DOHH2 (cell line): ENCODE data around the gene PAIP2.
A peak's percentile ranks its signal among the peaks of the same experiment; 100 is the strongest.

Experiments
- H3F3A ChIP-seq: fragments of 200-600 bp; sonication (generic), shearing (Covaris generic); 2 replicates; pipeline ENCODE4 v1.6.0; 2016; ENCODE audit warnings: antibody characterized with exemption, mild to moderate bottlenecking; ENCODE audit not compliant: control insufficient read depth, insufficient read depth
- H3K27ac ChIP-seq: fragments of 200-600 bp; sonication (generic); 2 replicates; pipeline ENCODE4 v1.5.1; 2014; ENCODE audit warnings: low read depth, mild to moderate bottlenecking, low read length, moderate library complexity
- H3K27me3 ChIP-seq: fragments of 200-600 bp; sonication (generic); 2 replicates; pipeline ENCODE4 v1.6.1; 2014; ENCODE audit warnings: mild to moderate bottlenecking, low read length, mixed read lengths; ENCODE audit not compliant: control insufficient read depth
- H3K36me3 ChIP-seq: fragments of 200-600 bp; sonication (generic); 2 replicates; pipeline ENCODE4 v1.6.1; 2014; ENCODE audit warnings: mild to moderate bottlenecking, low read length, moderate library complexity, mixed read lengths; ENCODE audit not compliant: control insufficient read depth
- H3K4me1 ChIP-seq: fragments of 200-600 bp; sonication (generic); 2 replicates; pipeline ENCODE4 v1.6.1; 2014; ENCODE audit warnings: mild to moderate bottlenecking, low read length, mixed read lengths; ENCODE audit not compliant: control insufficient read depth
- H3K4me2 ChIP-seq: fragments of 200-600 bp; sonication (generic); 2 replicates; pipeline ENCODE4 v1.6.0; 2014; ENCODE audit warnings: mild to moderate bottlenecking, low read length, moderate library complexity
- H3K4me3 ChIP-seq: fragments of 200-600 bp; sonication (generic); 2 replicates; pipeline ENCODE4 v1.5.1; 2014; ENCODE audit warnings: mild to moderate bottlenecking, low read length, mixed read lengths
- H3K79me2 ChIP-seq: fragments of 200-600 bp; sonication (generic); 2 replicates; pipeline ENCODE4 v1.6.1; 2014; ENCODE audit warnings: mild to moderate bottlenecking, low read length, mixed read lengths; ENCODE audit not compliant: control insufficient read depth
- H3K9me2 ChIP-seq: fragments of 200-600 bp; sonication (generic); replicated peaks from 2 replicates; pipeline ENCODE4 v1.6.1; 2014; ENCODE audit warnings: mild to moderate bottlenecking, low read length, mixed read lengths; ENCODE audit not compliant: control insufficient read depth
- H3K9me3 ChIP-seq: fragments of 200-600 bp; sonication (generic); 2 replicates; pipeline ENCODE4 v1.6.1; 2014; ENCODE audit warnings: antibody characterized with exemption, low read length, mixed read lengths; ENCODE audit not compliant: control insufficient read depth, insufficient read depth
- H4K20me1 ChIP-seq: fragments of 200-600 bp; sonication (generic); 2 replicates; pipeline ENCODE4 v1.6.0; 2014; ENCODE audit warnings: low read depth, mild to moderate bottlenecking, antibody characterized with exemption, low read length, moderate library complexity; ENCODE audit not compliant: control insufficient read depth, insufficient read depth
- CTCF ChIP-seq: fragments of 200-600 bp; sonication (generic); IDR thresholded peaks from one replicate; pipeline ENCODE4 v1.5.1; 2014; ENCODE audit warnings: antibody characterized with exemption, mild to moderate bottlenecking, low read depth, low read length; ENCODE audit not compliant: poor library complexity, severe bottlenecking
- EZH2phosphoT487 ChIP-seq: fragments of 200-600 bp; sonication (generic); IDR thresholded peaks from 2 replicates; pipeline ENCODE4 v1.6.1; 2017; ENCODE audit warnings: borderline replicate concordance, mild to moderate bottlenecking, antibody characterized with exemption, low read length, moderate library complexity, mixed read lengths

The PAIP2 gene

GRCh38 chr5:139382807-139383206 is 41.2 kb downstream of the PAIP2 start:
- no peaks in the 10 kb centered on the region for H3K27me3 ChIP-seq
- no peak overlapping the region for H3K4me3 ChIP-seq
- peaks cover 31% of the 10 kb centered on the region for H3K36me3 ChIP-seq
- H3K9me3 ChIP-seq: no peaks in the 10 kb centered on the region
- H3K27ac ChIP-seq: peak overlapping the region; percentile 17; the same call in 1 of the 2 replicates
- H3K4me1 ChIP-seq: peaks cover 60% of the 10 kb centered on the region
- H3K9me2 ChIP-seq: no peaks in the 10 kb centered on the region
- no peaks in the 10 kb centered on the region; the same call in 1 of the 2 replicates for H4K20me1 ChIP-seq
- peaks cover 18% of the 10 kb centered on the region for H3K79me2 ChIP-seq
- TF ChIP-seq CTCF: no peak
- H3K4me2 ChIP-seq: peak overlapping the region; percentile 29; the same call in 1 of the 2 replicates
- H3F3A ChIP-seq: peaks cover 45% of the 10 kb centered on the region

- TF ChIP-seq EZH2phosphoT487 (no peak), CTCF (no peak)
- Histone ChIP-seq H3F3A (peaks cover 48% of the 10 kb centered on the region), H3K9me3 (no peaks in the 10 kb centered on the region), H3K36me3 (peaks cover 37% of the 10 kb centered on the region), H4K20me1 (no peaks in the 10 kb centered on the region; the same call in 1 of the 2 replicates), H3K4me1 (peaks cover 64% of the 10 kb centered on the region), H3K27ac (peak within 1 kb of the TSS; percentile 99), H3K79me2 (peaks cover 24% of the 10 kb centered on the region), H3K27me3 (no peaks in the 10 kb centered on the region), H3K4me2 (peak within 1 kb of the TSS; percentile 99), H3K9me2 (no peaks in the 10 kb centered on the region), H3K4me3 (peak within 1 kb of the TSS; percentile 99; the same call in 1 of the 2 replicates)
Measured at GRCh38 chr5:139383275-139383992, 41.8 kb downstream of the PAIP2 start, which contains the start of gene SLC23A1. TSS of gene SLC23A1 (minus strand) at chr5:139383297. CDS start at chr5:139383253, 44 bp downstream.

- TF ChIP-seq CTCF (no peak), EZH2phosphoT487 (no peak)
- Histone ChIP-seq H3K27me3 (no peaks in the 10 kb centered on the region), H4K20me1 (no peaks in the 10 kb centered on the region; the same call in 1 of the 2 replicates), H3K27ac (peak overlapping the region; percentile 99), H3K9me2 (no peaks in the 10 kb centered on the region), H3F3A (peaks cover 51% of the 10 kb centered on the region), H3K36me3 (peaks cover 43% of the 10 kb centered on the region), H3K9me3 (no peaks in the 10 kb centered on the region), H3K4me2 (peak overlapping the region; percentile 99), H3K4me1 (peaks cover 64% of the 10 kb centered on the region), H3K79me2 (peaks cover 31% of the 10 kb centered on the region), H3K4me3 (peak overlapping the region; percentile 99)
Measured at GRCh38 chr5:139383993-139384590, 42.4 kb downstream of the PAIP2 start.
